Sigmoid colon (tissue), 7 donors: ENCODE data around the gene FYTTD1. TPM values are rescaled to one million over a fixed set of nuclear protein-coding genes. Genes with fewer than 3 reads are reported as not detected.
A peak's percentile ranks its signal among the peaks of the same experiment; 100 is the strongest.

Source experiments
- DNase-seq: peaks from one replicate; pipeline ENCODE4 v3.0.0-alpha.2; 2019
- H3K27ac ChIP-seq, 4 donors: fragments of 200-600 bp; sonication (generic); one replicate each; pipeline ENCODE4 v1.5.1; 2016 to 2019; ENCODE audit warnings: mild to moderate bottlenecking in 1 of 4
- H3K27me3 ChIP-seq, 3 donors: fragments of 200-600 bp; sonication (generic); one replicate each; pipeline ENCODE4 v1.5.1; 2019; ENCODE audit warnings: mild to moderate bottlenecking in 1 of 3
- H3K36me3 ChIP-seq, 4 donors: fragments of 200-600 bp; sonication (generic); one replicate each; pipeline ENCODE4 v1.5.1; 2016 to 2019
- H3K4me1 ChIP-seq, 4 donors: fragments of 200-600 bp; sonication (generic); one replicate each; pipeline ENCODE4 v1.5.1; 2017 to 2019
- H3K4me3 ChIP-seq, 4 donors: fragments of 200-600 bp; sonication (generic); one replicate each; pipeline ENCODE4 v1.5.1; 2017 to 2019; ENCODE audit warnings: mild to moderate bottlenecking in 2 of 4, moderate library complexity in 1 of 4
- H3K9me3 ChIP-seq, 4 donors: fragments of 200-600 bp in 3 of 4; sonication (generic) in 3 of 4; one replicate each; pipeline versions ENCODE4 v1.5.1 to v1.6.1; 2013 to 2019
- CTCF ChIP-seq, 4 experiments: fragments of 450-650 bp in 3 of 4; fragments of 200-600 bp in 1 of 4; IDR thresholded peaks; one replicate each; pipeline ENCODE4 v1.5.1; 2016 to 2019; ENCODE audit warnings: antibody characterized with exemption in 4 of 4, mild to moderate bottlenecking in 3 of 4, moderate library complexity in 2 of 4
- EP300 ChIP-seq, 4 donors: sonication (generic); formaldehyde crosslinking; IDR thresholded peaks; one replicate each; pipeline ENCODE4 v1.6.1; 2017; ENCODE audit warnings: antibody characterized with exemption in 4 of 4
- POLR2A ChIP-seq, 2 donors: fragments of 450-650 bp; IDR thresholded peaks; one replicate each; pipeline ENCODE4 v1.6.1; 2016; ENCODE audit warnings: antibody characterized with exemption in 2 of 2, mild to moderate bottlenecking in 2 of 2, moderate library complexity in 2 of 2
- POLR2AphosphoS5 ChIP-seq, 4 donors: sonication (generic); formaldehyde crosslinking; IDR thresholded peaks; one replicate each; pipeline ENCODE4 v1.6.1; 2017; ENCODE audit warnings: antibody characterized with exemption in 4 of 4
- WGBS, 2 donors: extraction: QIAGEN DNeasy Blood & Tissue Kit; methylation state at CpG; one replicate each; pipeline ENCODE4 v1.1.7; 2013; 5-methylcytosine and 5-hydroxymethylcytosine counted together
- intact Hi-C: fragments of 100-400 bp; cut with DNase I; formaldehyde crosslinking; loops from one replicate; pipeline ENCODE4 v1.15.1; 2023
- polyA plus RNA-seq, 3 donors: library from polyadenylated mRNA; stranded (reverse); fragments of 200-250 nt; gene quantifications; one replicate each; pipeline ENCODE4 v1.2.3, GENCODE V29; 2013
- total RNA-seq, 4 donors: library from RNA; depleted of rRNA; stranded (reverse); fragments of >200 nt; gene quantifications; one replicate each; pipeline ENCODE4 v1.1.0, GENCODE V29; 2016
- donor health status: healthy with polysubstance abuse.
- donor health status: Bipolar disorder and iron deficiency.
- donor health status: healthy.

The FYTTD1 gene
- total and polyA plus RNA-seq, 7 donors: 11.4 to 63.9 (median 46.4) TPM

GRCh38 chr3:197711973-197712707 lies 37.5 kb upstream of the FYTTD1 start:
- DNase-seq: peak; percentile 96
- peak overlapping the region; percentile 9 to 47 (median 36) for H3K4me3 ChIP-seq
- peaks cover 0 to 23% (median 16%) of the 10 kb centered on the region in 4 donors for H3K4me1 ChIP-seq
- peak in 1 of 2 donors; percentile 42 for TF ChIP-seq POLR2A (IDR thresholded peaks at IDR 0.05)
- TF ChIP-seq CTCF (IDR thresholded peaks at IDR 0.05): no peak
- TF ChIP-seq EP300 (IDR thresholded peaks at IDR 0.05): peak in 3 of 4 donors; percentile 35 to 90 (median 79)
- TF ChIP-seq POLR2AphosphoS5 (IDR thresholded peaks at IDR 0.05): peak; percentile 72 to 91 (median 78)
- intact Hi-C loops: no loop called here
- H3K27me3 ChIP-seq: no peaks in the 10 kb centered on the region
- WGBS, 2 donors: 27 to 71% methylated on average over 9 of the region's 9 CpGs
- peaks cover 0 to 20% (median 5%) of the 10 kb centered on the region in 4 donors for H3K36me3 ChIP-seq
- H3K9me3 ChIP-seq: no peaks in the 10 kb centered on the region
- peak overlapping the region; percentile 82 to 89 (median 87) for H3K27ac ChIP-seq

GRCh38 chr3:197713477-197713822 lies 36.2 kb upstream of the FYTTD1 start:
- TF ChIP-seq EP300 (IDR thresholded peaks at IDR 0.05) (peak in 1 of 4 donors; percentile 9), CTCF (IDR thresholded peaks at IDR 0.05) (no peak), POLR2AphosphoS5 (IDR thresholded peaks at IDR 0.05) (peak in 1 of 4 donors; percentile 29), POLR2A (IDR thresholded peaks at IDR 0.05) (no peak)
- peaks cover 0 to 28% (median 8%) of the 10 kb centered on the region in 4 donors for H3K36me3 ChIP-seq
- no peaks in the 10 kb centered on the region for H3K9me3 ChIP-seq
- peak overlapping the region; percentile 82 to 89 (median 87) for H3K27ac ChIP-seq
- 79 to 90% methylated on average over 4 of the region's 4 CpGs for WGBS, 2 donors
- peaks cover 0 to 23% (median 16%) of the 10 kb centered on the region in 4 donors for H3K4me1 ChIP-seq
- no peaks in the 10 kb centered on the region for H3K27me3 ChIP-seq
- DNase-seq: no peak
- H3K4me3 ChIP-seq: no peak overlapping the region
- intact Hi-C loops: no loop called here

GRCh38 chr3:197714251-197714650 lies 35.4 kb upstream of the FYTTD1 start:
- TF ChIP-seq POLR2AphosphoS5 (IDR thresholded peaks at IDR 0.05) (no peak), POLR2A (IDR thresholded peaks at IDR 0.05) (no peak), EP300 (IDR thresholded peaks at IDR 0.05) (no peak)

GRCh38 chr3:197718891-197719290 lies 30.8 kb upstream of the FYTTD1 start:
- DNase-seq: no peak
- whole genome bisulfite sequencing, 2 donors: 92 to 93% methylated on average over 8 of the region's 8 CpGs
- no peaks in the 10 kb centered on the region for H3K9me3 ChIP-seq
- peaks cover 0 to 28% (median 8%) of the 10 kb centered on the region in 4 donors for H3K36me3 ChIP-seq
- H3K27me3 ChIP-seq: no peaks in the 10 kb centered on the region
- no peak overlapping the region for H3K27ac ChIP-seq
- H3K4me3 ChIP-seq: no peak overlapping the region
- TF ChIP-seq EP300 (IDR thresholded peaks at IDR 0.05): no peak
- no peak for TF ChIP-seq CTCF (IDR thresholded peaks at IDR 0.05)
- no peak for TF ChIP-seq POLR2AphosphoS5 (IDR thresholded peaks at IDR 0.05)
- no peak for TF ChIP-seq POLR2A (IDR thresholded peaks at IDR 0.05)
- H3K4me1 ChIP-seq: peaks cover 0 to 5% (median under 1%) of the 10 kb centered on the region in 4 donors
- intact Hi-C loops: no loop called here

More at GRCh38 chr3:197714251-197714650, 35.4 kb upstream of the FYTTD1 start:
- no peaks in the 10 kb centered on the region for H3K27me3 ChIP-seq
- intact Hi-C loops: no loop called here
- 96 to 97% methylated on average over 4 of the region's 4 CpGs for WGBS, 2 donors
- H3K4me1 ChIP-seq: peaks cover 0 to 23% (median 18%) of the 10 kb centered on the region in 4 donors
- no peaks in the 10 kb centered on the region for H3K9me3 ChIP-seq
- peak overlapping the region in 3 of 4 donors; percentile 86 to 89 (median 88) for H3K27ac ChIP-seq
- no peak overlapping the region for H3K4me3 ChIP-seq
- DNase-seq: no peak
- peaks cover 0 to 28% (median 8%) of the 10 kb centered on the region in 4 donors for H3K36me3 ChIP-seq

- no peak overlapping the region for H3K4me3 ChIP-seq
- TF ChIP-seq POLR2AphosphoS5 (IDR thresholded peaks at IDR 0.05) (no peak), CTCF (IDR thresholded peaks at IDR 0.05) (no peak), EP300 (IDR thresholded peaks at IDR 0.05) (no peak), POLR2A (IDR thresholded peaks at IDR 0.05) (no peak)
- peaks cover 0 to 4% (median 0%) of the 10 kb centered on the region in 4 donors for H3K4me1 ChIP-seq
- intact Hi-C loops: no loop called here
- H3K36me3 ChIP-seq: peaks cover 0 to 22% (median 8%) of the 10 kb centered on the region in 4 donors
- no peak for DNase-seq
- H3K27me3 ChIP-seq: no peaks in the 10 kb centered on the region
- H3K27ac ChIP-seq: no peak overlapping the region
- no peaks in the 10 kb centered on the region for H3K9me3 ChIP-seq
- WGBS, 2 donors: 96% methylated on average over 10 of the region's 10 CpGs
Observed at GRCh38 chr3:197720694-197721093, 29.0 kb upstream of the FYTTD1 start.
